PC-3 (cell line): ENCODE results near the gene MYLK. TPM values are rescaled to one million over a fixed set of nuclear protein-coding genes. Genes with fewer than 3 reads are reported as not detected.

Experiments
- ATAC-seq: fragments of 200-7000 bp; cut with Tn5 transposase; 2 replicates; pipeline ENCODE4 v1.9.1; 2020; ENCODE audit warnings: mild to moderate bottlenecking, moderate library complexity
- BruUV-seq: library from RNA; stranded (reverse); fragments of 400-500 nt; replicated peaks from 2 replicates; lab custom pipeline; 2021; lab: Mats Ljungman, UMichigan
- CTCF ChIA-PET: fragments of 300-600 bp; sonication (Branson Sonifier 250); formaldehyde crosslinking; loops from one replicate; lab custom pipeline; 2022; ENCODE audit warnings: antibody characterized with exemption; lab: Charles Lee
- POLR2A ChIA-PET: fragments of 300-600 bp; sonication (Branson Sonifier 250); formaldehyde crosslinking; loops from one replicate; lab custom pipeline; 2022; ENCODE audit warnings: antibody characterized with exemption; ENCODE audit not compliant: unreplicated experiment; lab: Charles Lee
- DNase-seq: peaks from one replicate; pipeline ENCODE4 v3.0.0-alpha.2; 2015
- H2AFZ ChIP-seq: fragments of 300-600 bp; sonication (generic); 2 replicates; pipeline ENCODE4 v1.6.0; 2016; ENCODE audit warnings: antibody characterized with exemption, low read length
- H3F3A ChIP-seq: fragments of 300-600 bp; sonication (generic); one replicate; pipeline ENCODE4 v1.6.0; 2017; ENCODE audit warnings: antibody characterized with exemption, low read length, control low read depth, mild to moderate bottlenecking; ENCODE audit not compliant: unreplicated experiment
- H3K27ac ChIP-seq: fragments of 300-600 bp; sonication (generic); 2 replicates; pipeline ENCODE4 v1.5.1; 2016; ENCODE audit warnings: mild to moderate bottlenecking, low read length
- H3K27me3 ChIP-seq: fragments of 300-600 bp; sonication (generic); 2 replicates; pipeline ENCODE4 v1.6.1; 2016; ENCODE audit warnings: low read length, mixed read lengths
- H3K36me3 ChIP-seq: fragments of 300-600 bp; sonication (generic); 2 replicates; pipeline ENCODE4 v1.6.1; 2016; ENCODE audit warnings: low read depth, mixed run types, low read length, mixed read lengths
- H3K4me1 ChIP-seq: fragments of 300-600 bp; sonication (generic); 2 replicates; pipeline ENCODE4 v1.5.1; 2016; ENCODE audit warnings: low read length; ENCODE audit not compliant: insufficient read depth
- H3K4me2 ChIP-seq: fragments of 300-600 bp; sonication (generic); 2 replicates; pipeline ENCODE4 v1.6.0; 2016; ENCODE audit warnings: low read length
- H3K4me3 ChIP-seq: fragments of 300-600 bp; sonication (generic); 2 replicates; pipeline ENCODE4 v1.5.1; 2016; ENCODE audit warnings: mild to moderate bottlenecking, low read length, mixed read lengths
- H3K79me2 ChIP-seq: fragments of 300-600 bp; sonication (generic); 2 replicates; pipeline ENCODE4 v1.6.1; 2017; ENCODE audit warnings: low read length, mixed read lengths
- H3K9ac ChIP-seq: fragments of 300-600 bp; sonication (generic); 2 replicates; pipeline ENCODE4 v1.6.0; 2016; ENCODE audit warnings: mild to moderate bottlenecking, low read length
- H3K9me2 ChIP-seq: fragments of 300-600 bp; sonication (generic); replicated peaks from 2 replicates; pipeline ENCODE4 v1.6.1; 2016; ENCODE audit warnings: mixed run types, low read length, mixed read lengths
- H3K9me3 ChIP-seq: fragments of 300-600 bp; sonication (generic); 2 replicates; pipeline ENCODE4 v1.6.1; 2016; ENCODE audit warnings: low read length, mixed read lengths
- H4K20me1 ChIP-seq: fragments of 300-600 bp; sonication (generic); 2 replicates; pipeline ENCODE4 v1.6.1; 2016; ENCODE audit warnings: low read length, mixed read lengths
- EZH2 ChIP-seq: fragments of 300-600 bp; sonication (generic); IDR thresholded peaks from one replicate; pipeline ENCODE4 v1.6.1; 2017; ENCODE audit warnings: antibody characterized with exemption, mild to moderate bottlenecking, low read length; ENCODE audit not compliant: unreplicated experiment
- EZH2phosphoT487 ChIP-seq: fragments of 300-600 bp; sonication (generic); IDR thresholded peaks from 2 replicates; pipeline ENCODE4 v1.6.1; 2018; ENCODE audit warnings: mild to moderate bottlenecking, antibody characterized with exemption, low read length, borderline replicate concordance
- intact Hi-C: fragments of 100-400 bp; cut with micrococcal nuclease; formaldehyde crosslinking; loops from 2 replicates; pipeline ENCODE4 v1.9.0; 2023
- total RNA-seq: library from RNA; depleted of rRNA; stranded (reverse); fragments of >200 nt; gene quantifications from 2 replicates; pipeline ENCODE4 v1.2.3, GENCODE V29; 2014
- TF ChIP-seq, protein P1 (sequence below): fragments of 300-600 bp; sonication (generic); conservative IDR thresholded peaks from 2 replicates; pipeline ENCODE4 v1.5.1; 2017; ENCODE audit warnings: antibody characterized with exemption, low read depth, mild to moderate bottlenecking, low read length

Gene MYLK
- total RNA-seq, 1 experiment from 2014 or later, result 6.9 TPM

DNA sequence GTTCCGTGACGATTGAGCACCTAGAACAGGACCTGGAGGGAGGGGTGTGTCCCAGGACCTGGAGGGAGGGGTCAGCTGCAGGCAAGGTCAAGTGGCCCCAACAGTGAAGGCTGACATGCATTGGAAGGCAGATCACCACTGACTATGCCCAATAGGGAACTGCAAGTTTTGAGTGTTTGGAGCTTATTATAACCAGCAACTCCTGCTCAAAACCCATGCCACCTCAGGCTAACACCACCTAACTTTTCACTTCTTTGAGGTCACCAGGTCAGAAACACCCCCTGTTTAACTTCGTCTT, 93.1 kb downstream of the MYLK start:
- peaks cover 15% of the 10 kb centered on the region for H3K9me3 ChIP-seq
- no peaks in the 10 kb centered on the region for H3K27me3 ChIP-seq
- no peaks in the 10 kb centered on the region for H3F3A ChIP-seq
- peaks cover 9% of the 10 kb centered on the region; the same call in 1 of the 2 replicates for H3K36me3 ChIP-seq
- no peak overlapping the region for H3K9ac ChIP-seq
- no peak overlapping the region for H2AFZ ChIP-seq
- ATAC-seq (no peak), DNase-seq (no peak)
- no peak overlapping the region for H3K4me3 ChIP-seq
- H3K79me2 ChIP-seq, result no peaks in the 10 kb centered on the region
- no peaks in the 10 kb centered on the region for H4K20me1 ChIP-seq
- no peak for TF ChIP-seq EZH2
- no peak for TF ChIP-seq EZH2phosphoT487
- TF ChIP-seq, protein P1, sequence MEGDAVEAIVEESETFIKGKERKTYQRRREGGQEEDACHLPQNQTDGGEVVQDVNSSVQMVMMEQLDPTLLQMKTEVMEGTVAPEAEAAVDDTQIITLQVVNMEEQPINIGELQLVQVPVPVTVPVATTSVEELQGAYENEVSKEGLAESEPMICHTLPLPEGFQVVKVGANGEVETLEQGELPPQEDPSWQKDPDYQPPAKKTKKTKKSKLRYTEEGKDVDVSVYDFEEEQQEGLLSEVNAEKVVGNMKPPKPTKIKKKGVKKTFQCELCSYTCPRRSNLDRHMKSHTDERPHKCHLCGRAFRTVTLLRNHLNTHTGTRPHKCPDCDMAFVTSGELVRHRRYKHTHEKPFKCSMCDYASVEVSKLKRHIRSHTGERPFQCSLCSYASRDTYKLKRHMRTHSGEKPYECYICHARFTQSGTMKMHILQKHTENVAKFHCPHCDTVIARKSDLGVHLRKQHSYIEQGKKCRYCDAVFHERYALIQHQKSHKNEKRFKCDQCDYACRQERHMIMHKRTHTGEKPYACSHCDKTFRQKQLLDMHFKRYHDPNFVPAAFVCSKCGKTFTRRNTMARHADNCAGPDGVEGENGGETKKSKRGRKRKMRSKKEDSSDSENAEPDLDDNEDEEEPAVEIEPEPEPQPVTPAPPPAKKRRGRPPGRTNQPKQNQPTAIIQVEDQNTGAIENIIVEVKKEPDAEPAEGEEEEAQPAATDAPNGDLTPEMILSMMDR, result no peak
- no peaks in the 10 kb centered on the region for H3K9me2 ChIP-seq
- H3K27ac ChIP-seq, result no peak overlapping the region
- ChIA-PET CTCF (no interaction called here), POLR2A (no interaction called here)
- peaks cover 38% of the 10 kb centered on the region for H3K4me1 ChIP-seq
- no TSS peak for BruUV-seq
- H3K4me2 ChIP-seq, result no peak overlapping the region
- intact Hi-C loops, result loop anchor here (5.0 kb wide), 1 partner anchor 41 kb away; no protein-coding TSS in a partner anchor

- no peaks in the 10 kb centered on the region for H3K79me2 ChIP-seq
- H2AFZ ChIP-seq, result no peak overlapping the region
- H3K9me2 ChIP-seq, result no peaks in the 10 kb centered on the region
- ChIA-PET POLR2A (no interaction called here), CTCF (no interaction called here)
- H3K27ac ChIP-seq, result no peak overlapping the region
- H3K4me3 ChIP-seq, result no peak overlapping the region
- H3F3A ChIP-seq, result no peaks in the 10 kb centered on the region
- TF ChIP-seq EZH2phosphoT487, result no peak
- peaks cover 15% of the 10 kb centered on the region for H3K9me3 ChIP-seq
- no TSS peak for BruUV-seq
- intact Hi-C loops, result loop anchor here (5.0 kb wide), 1 partner anchor 42 kb away; no protein-coding TSS in a partner anchor
- ATAC-seq, result no peak
- no peaks in the 10 kb centered on the region for H4K20me1 ChIP-seq
- H3K4me2 ChIP-seq, result no peak overlapping the region
- H3K4me1 ChIP-seq, result peaks cover 38% of the 10 kb centered on the region
- H3K27me3 ChIP-seq, result no peaks in the 10 kb centered on the region
- H3K9ac ChIP-seq, result no peak overlapping the region
- no peak for DNase-seq
- peaks cover 9% of the 10 kb centered on the region; the same call in 1 of the 2 replicates for H3K36me3 ChIP-seq
Measured at GRCh38 chr3:123790254-123791072, 93.7 kb downstream of the MYLK start.

GRCh38 chr3:123789760-123790159, 94.4 kb downstream of the MYLK start:
- intact Hi-C loops, result loop anchor here (5.0 kb wide), 1 partner anchor 43 kb away; no protein-coding TSS in a partner anchor
- H3K4me3 ChIP-seq, result no peak overlapping the region
- TF ChIP-seq, protein P1, result no peak
- no peak for TF ChIP-seq EZH2
- no peak for TF ChIP-seq EZH2phosphoT487
- H3K4me2 ChIP-seq, result no peak overlapping the region
- H3K9ac ChIP-seq, result no peak overlapping the region
- H3K79me2 ChIP-seq, result no peaks in the 10 kb centered on the region
- peaks cover 38% of the 10 kb centered on the region for H3K4me1 ChIP-seq
- peaks cover 15% of the 10 kb centered on the region for H3K9me3 ChIP-seq
- H3K9me2 ChIP-seq, result no peaks in the 10 kb centered on the region
- H3F3A ChIP-seq, result no peaks in the 10 kb centered on the region
- peaks cover 9% of the 10 kb centered on the region; the same call in 1 of the 2 replicates for H3K36me3 ChIP-seq
- no peaks in the 10 kb centered on the region for H3K27me3 ChIP-seq
- H2AFZ ChIP-seq, result no peak overlapping the region
- no peaks in the 10 kb centered on the region for H4K20me1 ChIP-seq
- ChIA-PET CTCF (no interaction called here), POLR2A (no interaction called here)
- no peak overlapping the region for H3K27ac ChIP-seq
- DNase-seq (peak; percentile 68), ATAC-seq (no peak)
- no TSS peak for BruUV-seq
